IPS-20b (cell line): ENCODE data around the gene KANTR.

ENCODE experiments used
- H3K27ac ChIP-seq: one replicate; pipeline ENCODE4 v1.5.1; 2013; ENCODE audit warnings: low read length
- H3K27me3 ChIP-seq: 2 replicates; pipeline ENCODE4 v1.6.1; 2013; ENCODE audit warnings: mild to moderate bottlenecking, low read length, inconsistent platforms; ENCODE audit not compliant: insufficient read depth
- H3K36me3 ChIP-seq: 2 replicates; pipeline ENCODE4 v1.6.1; 2013; ENCODE audit warnings: low read depth, mild to moderate bottlenecking, inconsistent platforms, low read length, moderate library complexity; ENCODE audit not compliant: insufficient read depth
- H3K4me1 ChIP-seq: 2 replicates; pipeline ENCODE4 v1.6.1; 2013; ENCODE audit warnings: mild to moderate bottlenecking, control low read depth, inconsistent platforms, low read length, moderate library complexity; ENCODE audit not compliant: insufficient read depth
- H3K4me3 ChIP-seq: 2 replicates; pipeline ENCODE4 v1.5.1; 2013; ENCODE audit warnings: mild to moderate bottlenecking, low read length, inconsistent platforms
- H3K9ac ChIP-seq: 2 replicates; pipeline ENCODE4 v1.6.1; 2013; ENCODE audit warnings: low read depth, mild to moderate bottlenecking, inconsistent platforms, low read length, moderate library complexity
- H3K9me3 ChIP-seq: 2 replicates; pipeline ENCODE4 v1.6.1; 2013; ENCODE audit warnings: mild to moderate bottlenecking, low read depth, low read length, inconsistent platforms; ENCODE audit not compliant: insufficient read depth

The KANTR gene

DNA sequence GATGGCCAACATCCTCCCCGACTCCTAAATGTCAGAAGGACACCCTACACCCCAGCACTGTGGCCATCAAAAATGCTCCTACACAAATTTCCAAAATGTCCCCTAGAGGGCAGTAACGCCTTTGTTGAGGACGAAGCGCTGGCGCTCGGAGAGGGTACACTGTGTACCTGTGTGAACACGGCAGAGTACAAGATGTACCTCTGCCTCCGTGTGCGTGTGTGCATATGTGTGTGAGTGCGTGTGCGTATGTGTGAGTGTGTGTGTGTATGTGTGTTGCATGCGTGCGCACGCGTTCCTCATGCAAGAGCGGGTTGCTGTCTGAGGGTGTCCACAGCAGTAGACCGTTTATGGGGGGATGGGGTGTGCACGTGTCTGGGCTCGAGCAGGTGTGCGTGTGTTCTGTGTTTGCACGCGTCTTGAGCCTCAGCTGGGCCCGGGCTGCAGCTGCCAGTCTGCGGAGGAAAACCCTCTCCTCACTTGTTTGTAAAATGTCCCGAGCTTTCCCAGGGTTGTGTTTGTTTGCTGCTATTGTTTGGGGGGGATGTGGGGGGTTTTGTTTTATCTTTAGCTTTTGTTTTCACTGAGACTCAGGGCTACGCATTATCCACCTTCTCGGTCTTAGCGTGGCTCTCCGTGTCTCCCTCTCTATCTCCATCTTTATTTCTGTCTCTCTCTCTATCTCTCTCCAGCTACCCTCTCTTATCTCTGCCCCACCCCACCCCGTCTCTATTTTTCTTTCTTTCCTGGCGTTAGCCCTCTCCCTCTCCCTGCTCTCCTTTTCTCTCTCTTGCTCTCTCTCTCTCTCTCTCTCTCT lies 22.1 kb upstream of the KANTR start:
- Histone ChIP-seq H3K4me1 (0 out of 2 replicates have a peak, but pooled peaks cover 2% of the 10 kb centered on the region), H3K27me3 (no peaks in the 10 kb centered on the region), H3K36me3 (no peaks in the 10 kb centered on the region), H3K9me3 (no peaks in the 10 kb centered on the region), H3K9ac (peak overlapping the region; percentile 45; the same call in 1 of the 2 replicates), H3K27ac (no peak overlapping the region), H3K4me3 (peak overlapping the region; percentile 76)

DNA sequence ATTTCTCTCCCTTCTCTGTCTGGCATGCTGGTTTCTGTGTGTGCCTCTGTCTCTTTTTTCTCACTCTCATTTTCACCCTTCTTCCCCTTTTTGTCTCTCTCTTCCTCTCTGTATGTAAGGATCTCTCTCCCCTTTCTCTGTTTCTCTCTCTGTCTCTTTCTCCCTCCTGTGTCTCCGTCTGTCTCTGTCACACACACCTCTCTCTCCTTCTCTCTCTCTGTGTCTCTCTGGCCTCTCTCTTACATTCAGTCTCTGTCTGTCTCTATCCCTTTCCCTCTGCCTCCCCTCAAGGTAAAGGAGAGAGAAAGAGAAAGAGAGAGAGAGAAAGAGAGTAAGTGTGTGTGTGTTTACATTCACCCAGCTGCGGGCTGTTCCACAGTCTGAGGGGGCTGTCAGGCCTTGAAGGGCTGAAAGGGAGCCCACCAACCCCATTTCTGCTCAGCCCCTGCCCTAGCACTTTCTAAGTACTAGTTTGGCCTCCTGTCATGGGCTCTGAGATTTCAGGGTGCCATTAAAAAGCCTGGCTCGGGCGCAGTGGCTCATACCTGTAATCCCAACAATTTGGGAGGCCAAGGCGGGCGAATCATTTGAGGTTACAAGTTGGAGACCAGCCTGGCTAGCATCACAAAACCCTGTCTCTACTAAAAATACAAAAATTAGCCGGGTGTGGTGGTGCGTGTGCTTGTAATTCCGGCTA lies 21.4 kb upstream of the KANTR start:
- H3K9ac ChIP-seq = no peak overlapping the region
- H3K27me3 ChIP-seq = no peaks in the 10 kb centered on the region
- 0 out of 2 replicates have a peak, but pooled peaks cover 2% of the 10 kb centered on the region for H3K4me1 ChIP-seq
- no peaks in the 10 kb centered on the region for H3K36me3 ChIP-seq
- H3K4me3 ChIP-seq = peak overlapping the region; percentile 76; the same call in 1 of the 2 replicates
- H3K27ac ChIP-seq = no peak overlapping the region
- H3K9me3 ChIP-seq = no peaks in the 10 kb centered on the region

- H3K9ac ChIP-seq = no peak overlapping the region
- H3K4me1 ChIP-seq = 0 out of 2 replicates have a peak, but pooled peaks cover 2% of the 10 kb centered on the region
- H3K27ac ChIP-seq = no peak overlapping the region
- no peaks in the 10 kb centered on the region for H3K27me3 ChIP-seq
- no peaks in the 10 kb centered on the region for H3K36me3 ChIP-seq
- no peak overlapping the region for H3K4me3 ChIP-seq
- no peaks in the 10 kb centered on the region for H3K9me3 ChIP-seq
Measured at GRCh38 chrX:53073115-53073586, 20.8 kb upstream of the KANTR start.

DNA sequence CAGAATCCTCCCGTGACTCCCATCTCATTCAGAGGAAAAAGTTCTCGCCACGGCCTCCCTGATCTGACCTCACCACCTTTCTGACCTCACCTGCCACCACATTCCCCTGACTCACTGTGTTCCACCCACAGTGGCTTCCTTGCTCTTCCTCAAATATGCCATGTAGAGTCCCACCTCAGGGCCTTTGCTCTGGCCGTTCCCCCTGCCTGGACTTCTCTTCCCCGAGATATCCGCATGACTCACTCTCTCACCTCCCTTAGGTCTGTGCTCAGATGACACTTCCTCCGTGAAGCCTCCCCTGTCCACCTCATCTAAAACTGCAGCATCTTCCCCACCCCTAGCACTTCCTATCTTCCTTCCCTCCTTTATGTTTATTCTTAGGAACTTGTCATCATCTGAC lies 18.9 kb upstream of the KANTR start:
- H3K27me3 ChIP-seq = no peaks in the 10 kb centered on the region; the same call in 1 of the 2 replicates
- 0 out of 2 replicates have a peak, but pooled peaks cover 2% of the 10 kb centered on the region for H3K4me1 ChIP-seq
- no peak overlapping the region for H3K9ac ChIP-seq
- no peak overlapping the region for H3K27ac ChIP-seq
- H3K9me3 ChIP-seq = no peaks in the 10 kb centered on the region
- no peaks in the 10 kb centered on the region for H3K36me3 ChIP-seq
- H3K4me3 ChIP-seq = no peak overlapping the region

- Histone ChIP-seq H3K27me3 (no peaks in the 10 kb centered on the region; the same call in 1 of the 2 replicates), H3K9me3 (no peaks in the 10 kb centered on the region), H3K36me3 (no peaks in the 10 kb centered on the region), H3K4me3 (no peak overlapping the region), H3K9ac (no peak overlapping the region), H3K27ac (no peak overlapping the region), H3K4me1 (0 out of 2 replicates have a peak, but pooled peaks cover 2% of the 10 kb centered on the region)
Measured at GRCh38 chrX:53076671-53077070, 17.3 kb upstream of the KANTR start.

GRCh38 chrX:53077207-53078197 lies 16.4 kb upstream of the KANTR start:
- no peak overlapping the region for H3K27ac ChIP-seq
- H3K9me3 ChIP-seq = no peaks in the 10 kb centered on the region
- H3K27me3 ChIP-seq = no peaks in the 10 kb centered on the region; the same call in 1 of the 2 replicates
- no peak overlapping the region for H3K4me3 ChIP-seq
- no peak overlapping the region for H3K9ac ChIP-seq
- no peaks in the 10 kb centered on the region for H3K4me1 ChIP-seq
- no peaks in the 10 kb centered on the region for H3K36me3 ChIP-seq

GRCh38 chrX:53078943-53079342 lies 15.0 kb upstream of the KANTR start:
- H3K4me1 ChIP-seq = peaks cover 2% of the 10 kb centered on the region; the same call in 1 of the 2 replicates

DNA sequence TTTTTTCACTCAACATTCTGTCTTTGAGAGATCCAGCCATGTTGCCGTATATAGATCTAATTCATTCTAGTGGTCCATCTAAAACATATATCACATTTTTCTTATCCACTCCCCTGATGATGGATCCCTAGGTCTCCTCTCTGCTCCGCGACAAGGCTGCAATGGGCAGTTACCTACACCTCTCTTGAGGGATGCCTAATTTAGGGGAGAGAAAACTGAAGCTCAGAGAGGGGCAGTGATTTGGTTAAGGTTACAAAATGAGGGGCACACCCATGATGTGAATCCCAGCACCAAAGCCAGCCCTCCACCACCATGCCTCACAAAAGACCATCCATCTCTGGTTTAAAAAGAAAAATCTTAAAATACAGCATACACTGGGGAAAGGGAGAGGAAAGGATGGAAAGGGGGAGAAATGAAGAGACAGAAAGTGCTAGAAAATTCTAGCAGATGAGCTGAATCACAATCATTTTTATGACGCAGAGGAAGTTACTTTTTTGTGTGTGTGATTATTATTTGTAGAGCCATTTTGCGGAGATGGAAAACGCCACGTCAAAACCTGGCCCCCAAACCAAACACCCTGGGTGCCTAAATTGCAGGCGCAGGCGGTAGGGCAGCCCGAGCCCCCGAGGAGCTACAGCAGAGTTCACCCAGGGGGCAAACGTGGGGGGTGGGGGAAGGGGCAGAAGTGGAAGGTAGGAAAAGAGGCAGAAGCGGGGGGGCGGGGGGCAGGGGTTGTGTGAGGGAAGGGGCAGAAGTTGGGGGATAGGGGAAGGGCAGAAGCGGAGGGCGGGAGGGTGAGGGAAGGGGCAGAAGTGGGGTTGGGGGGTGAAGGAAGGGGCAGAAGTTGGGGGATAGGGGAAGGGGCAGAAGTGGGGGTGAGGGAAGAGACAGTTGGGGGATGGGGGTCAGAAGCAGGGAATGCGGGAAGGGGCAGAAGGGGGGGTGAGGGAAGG lies 13.0 kb upstream of the KANTR start:
- peak overlapping the region; percentile 61; the same call in 1 of the 2 replicates for H3K4me3 ChIP-seq
- H3K36me3 ChIP-seq = peaks cover 17% of the 10 kb centered on the region; the same call in 1 of the 2 replicates
- H3K9me3 ChIP-seq = no peaks in the 10 kb centered on the region
- no peaks in the 10 kb centered on the region; the same call in 1 of the 2 replicates for H3K27me3 ChIP-seq
- peaks cover 2% of the 10 kb centered on the region; the same call in 1 of the 2 replicates for H3K4me1 ChIP-seq
- H3K9ac ChIP-seq = peak overlapping the region; percentile 53; the same call in 1 of the 2 replicates
- H3K27ac ChIP-seq = no peak overlapping the region

More at GRCh38 chrX:53078943-53079342, 15.0 kb upstream of the KANTR start:
- no peaks in the 10 kb centered on the region for H3K36me3 ChIP-seq
- no peaks in the 10 kb centered on the region for H3K9me3 ChIP-seq
- no peak overlapping the region for H3K9ac ChIP-seq
- no peak overlapping the region for H3K4me3 ChIP-seq
- H3K27ac ChIP-seq = no peak overlapping the region
- no peaks in the 10 kb centered on the region; the same call in 1 of the 2 replicates for H3K27me3 ChIP-seq

GRCh38 chrX:53081925-53082772 lies 11.8 kb upstream of the KANTR start, which contains the start of gene TSPYL2:
TSPYL2 (plus strand) TSS chrX:53082367; CDS start chrX:53082499, 132 bp downstream.
- peaks cover 28% of the 10 kb centered on the region for H3K36me3 ChIP-seq
- H3K27me3 ChIP-seq = no peaks in the 10 kb centered on the region; the same call in 1 of the 2 replicates
- no peak within 1 kb of the TSS for H3K27ac ChIP-seq
- H3K4me3 ChIP-seq = peak within 1 kb of the TSS; percentile 77
- peak within 1 kb of the TSS; percentile 65; the same call in 1 of the 2 replicates for H3K9ac ChIP-seq
- no peaks in the 10 kb centered on the region for H3K9me3 ChIP-seq
- H3K4me1 ChIP-seq = peaks cover 2% of the 10 kb centered on the region; the same call in 1 of the 2 replicates
